ENCODE data around the gene TTC28. TPM values are rescaled to one million over a fixed set of nuclear protein-coding genes. Genes with fewer than 3 reads are reported as not detected.

Gene TTC28
- polyA plus RNA-seq, 6 donors from 2014 or later, result 2.2 to 5.0 (median 2.9) TPM

- no peak for DNase-seq
- no peaks in the 10 kb centered on the region for H3K9me3 Mint-ChIP-seq
- H3K27ac Mint-ChIP-seq, result peak overlapping the region in 2 of 6 donors; percentile 20 to 61
- no peak for ATAC-seq (ENCODE audit: low read depth in 2 of 2)
- no peaks in the 10 kb centered on the region for H3K36me3 Mint-ChIP-seq
- peak overlapping the region in 1 of 8 donors; percentile 49 for H3K4me3 Mint-ChIP-seq
- H3K4me1 Mint-ChIP-seq, result peaks cover 0 to 4% (median 3%) of the 10 kb centered on the region in 3 donors
- H3K27me3 Mint-ChIP-seq, result no peaks in the 10 kb centered on the region
Observed at GRCh38 chr22:27994481-27995331, 684.9 kb downstream of the TTC28 start.

GRCh38 chr22:27993774-27994350 lies 685.8 kb downstream of the TTC28 start:
- Mint-ChIP-seq H3K36me3 (no peaks in the 10 kb centered on the region), H3K4me3 (no peak overlapping the region), H3K9me3 (no peaks in the 10 kb centered on the region), H3K4me1 (peaks cover 0 to 4% (median 3%) of the 10 kb centered on the region in 3 donors), H3K27me3 (no peaks in the 10 kb centered on the region), H3K27ac (peak overlapping the region in 1 of 6 donors; percentile 20)
- DNase-seq, result no peak
- no peak for ATAC-seq (ENCODE audit: low read depth in 2 of 2)

- no peak for ATAC-seq (ENCODE audit: low read depth in 2 of 2)
- Mint-ChIP-seq H3K27ac (no peak overlapping the region), H3K4me1 (peaks cover 0 to 4% (median 3%) of the 10 kb centered on the region in 3 donors), H3K27me3 (no peaks in the 10 kb centered on the region), H3K9me3 (no peaks in the 10 kb centered on the region), H3K36me3 (no peaks in the 10 kb centered on the region), H3K4me3 (no peak overlapping the region)
- DNase-seq, result no peak
Observed at GRCh38 chr22:27993201-27993635, 686.4 kb downstream of the TTC28 start.

GRCh38 chr22:27992294-27993165 lies 687.1 kb downstream of the TTC28 start:
- peaks cover 0 to 4% (median 3%) of the 10 kb centered on the region in 3 donors for H3K4me1 Mint-ChIP-seq
- no peak overlapping the region for H3K4me3 Mint-ChIP-seq
- no peaks in the 10 kb centered on the region for H3K27me3 Mint-ChIP-seq
- DNase-seq (no peak), ATAC-seq (ENCODE audit: low read depth in 2 of 2) (no peak)
- no peaks in the 10 kb centered on the region for H3K9me3 Mint-ChIP-seq
- H3K27ac Mint-ChIP-seq, result no peak overlapping the region
- H3K36me3 Mint-ChIP-seq, result no peaks in the 10 kb centered on the region

- no peak for DNase-seq
- Mint-ChIP-seq H3K9me3 (no peaks in the 10 kb centered on the region), H3K4me3 (no peak overlapping the region), H3K27ac (no peak overlapping the region), H3K4me1 (peaks cover 0 to 4% (median 3%) of the 10 kb centered on the region in 3 donors), H3K27me3 (no peaks in the 10 kb centered on the region), H3K36me3 (no peaks in the 10 kb centered on the region)
- no peak for ATAC-seq (ENCODE audit: low read depth in 2 of 2)
Observed at GRCh38 chr22:27991586-27992293, 687.9 kb downstream of the TTC28 start.

GRCh38 chr22:27990879-27991278 lies 688.8 kb downstream of the TTC28 start:
- no peak overlapping the region for H3K4me3 Mint-ChIP-seq
- DNase-seq (no peak), ATAC-seq (ENCODE audit: low read depth in 2 of 2) (no peak)
- H3K4me1 Mint-ChIP-seq, result peaks cover 0 to 4% (median 3%) of the 10 kb centered on the region in 3 donors
- no peaks in the 10 kb centered on the region for H3K9me3 Mint-ChIP-seq
- H3K27me3 Mint-ChIP-seq, result no peaks in the 10 kb centered on the region
- H3K27ac Mint-ChIP-seq, result no peak overlapping the region
- H3K36me3 Mint-ChIP-seq, result peaks cover 0 to 4% of the 10 kb centered on the region in 2 donors

GRCh38 chr22:27990451-27990840 lies 689.2 kb downstream of the TTC28 start:
- Mint-ChIP-seq H3K4me3 (no peak overlapping the region), H3K27me3 (no peaks in the 10 kb centered on the region), H3K36me3 (peaks cover 0 to 4% of the 10 kb centered on the region in 2 donors), H3K27ac (no peak overlapping the region), H3K9me3 (no peaks in the 10 kb centered on the region), H3K4me1 (peaks cover 0 to 4% (median 3%) of the 10 kb centered on the region in 3 donors)
- ATAC-seq (ENCODE audit: low read depth in 2 of 2) (no peak), DNase-seq (no peak)

GRCh38 chr22:27989758-27990450 lies 689.7 kb downstream of the TTC28 start:
- no peaks in the 10 kb centered on the region for H3K9me3 Mint-ChIP-seq
- H3K4me3 Mint-ChIP-seq, result no peak overlapping the region
- H3K36me3 Mint-ChIP-seq, result peaks cover 0 to 4% of the 10 kb centered on the region in 2 donors
- ATAC-seq (ENCODE audit: low read depth in 2 of 2) (no peak), DNase-seq (no peak)
- peaks cover 0 to 4% (median 3%) of the 10 kb centered on the region in 3 donors for H3K4me1 Mint-ChIP-seq
- no peaks in the 10 kb centered on the region for H3K27me3 Mint-ChIP-seq
- H3K27ac Mint-ChIP-seq, result no peak overlapping the region

- H3K9me3 Mint-ChIP-seq, result no peaks in the 10 kb centered on the region
- ATAC-seq (ENCODE audit: low read depth in 2 of 2), result no peak
- H3K27me3 Mint-ChIP-seq, result no peaks in the 10 kb centered on the region
- no peak for DNase-seq
- no peak overlapping the region for H3K27ac Mint-ChIP-seq
- peaks cover 0 to 4% (median 3%) of the 10 kb centered on the region in 3 donors for H3K4me1 Mint-ChIP-seq
- no peak overlapping the region for H3K4me3 Mint-ChIP-seq
- H3K36me3 Mint-ChIP-seq, result peaks cover 0 to 4% of the 10 kb centered on the region in 2 donors
Observed at GRCh38 chr22:27988704-27989103, 690.9 kb downstream of the TTC28 start.

GRCh38 chr22:27987557-27987956 lies 692.1 kb downstream of the TTC28 start:
- peaks cover 2 to 8% of the 10 kb centered on the region in 2 donors for H3K36me3 Mint-ChIP-seq
- no peak for DNase-seq

GRCh38 chr22:27986937-27987336 lies 692.7 kb downstream of the TTC28 start:
- H3K4me3 Mint-ChIP-seq, result no peak overlapping the region
- ATAC-seq (ENCODE audit: low read depth in 2 of 2), result no peak
- no peak overlapping the region for H3K27ac Mint-ChIP-seq
- no peaks in the 10 kb centered on the region for H3K9me3 Mint-ChIP-seq
- no peak for DNase-seq
- H3K36me3 Mint-ChIP-seq, result peaks cover 7 to 8% of the 10 kb centered on the region in 2 donors
- H3K4me1 Mint-ChIP-seq, result peaks cover 0 to 8% (median 3%) of the 10 kb centered on the region in 3 donors
- H3K27me3 Mint-ChIP-seq, result no peaks in the 10 kb centered on the region

More at GRCh38 chr22:27987557-27987956, 692.1 kb downstream of the TTC28 start:
- H3K4me3 Mint-ChIP-seq, result no peak overlapping the region
- ATAC-seq (ENCODE audit: low read depth in 2 of 2), result no peak
- H3K27ac Mint-ChIP-seq, result peak overlapping the region in 1 of 6 donors; percentile 61
- H3K9me3 Mint-ChIP-seq, result no peaks in the 10 kb centered on the region
- no peaks in the 10 kb centered on the region for H3K27me3 Mint-ChIP-seq
- peaks cover 0 to 5% (median 3%) of the 10 kb centered on the region in 3 donors for H3K4me1 Mint-ChIP-seq

GRCh38 chr22:27986459-27986858 lies 693.2 kb downstream of the TTC28 start:
- peak overlapping the region in 1 of 6 donors; percentile 47 for H3K27ac Mint-ChIP-seq
- H3K36me3 Mint-ChIP-seq, result peaks cover 7 to 8% of the 10 kb centered on the region in 2 donors
- no peak for ATAC-seq (ENCODE audit: low read depth in 2 of 2)
- H3K4me3 Mint-ChIP-seq, result no peak overlapping the region
- H3K9me3 Mint-ChIP-seq, result no peaks in the 10 kb centered on the region
- no peak for DNase-seq
- H3K27me3 Mint-ChIP-seq, result no peaks in the 10 kb centered on the region
- peaks cover 0 to 8% (median 0%) of the 10 kb centered on the region in 3 donors for H3K4me1 Mint-ChIP-seq
